HepG2 (cell line): ENCODE data around the gene STUB1. TPM values are rescaled to one million over a fixed set of nuclear protein-coding genes. Genes with fewer than 3 reads are reported as not detected.

Experiments
- ARID4A ChIP-seq: sonication (generic); formaldehyde crosslinking; IDR thresholded peaks from 2 replicates; pipeline ENCODE4 v1.5.0; 2020; ENCODE audit warnings: mild to moderate bottlenecking, missing genetic modification reagents, borderline replicate concordance
- EEA1 ChIP-seq: sonication (generic); formaldehyde crosslinking; IDR thresholded peaks from 2 replicates; pipeline ENCODE4 v1.5.1; 2020; ENCODE audit warnings: mild to moderate bottlenecking, missing genetic modification reagents, borderline replicate concordance
- ESRRA ChIP-seq: sonication (generic); formaldehyde crosslinking; IDR thresholded peaks from 2 replicates; pipeline ENCODE4 v1.5.1; 2020; ENCODE audit warnings: mild to moderate bottlenecking, low read depth, missing genetic modification reagents
- HIC2 ChIP-seq: sonication (generic); formaldehyde crosslinking; IDR thresholded peaks from 2 replicates; pipeline ENCODE4 v1.9.0; 2022; ENCODE audit warnings: low read depth, missing genetic modification reagents
- PAXIP1 ChIP-seq: sonication (generic); formaldehyde crosslinking; conservative IDR thresholded peaks from 2 replicates; pipeline ENCODE4 v1.4.0; 2020; ENCODE audit warnings: mild to moderate bottlenecking, missing genetic modification reagents, moderate library complexity
- TARDBP ChIP-seq: sonication (generic); formaldehyde crosslinking; IDR thresholded peaks from 2 replicates; pipeline ENCODE4 v1.8.0; 2022; ENCODE audit warnings: mild to moderate bottlenecking, missing genetic modification reagents
- TFE3 ChIP-seq: IDR thresholded peaks from 2 replicates; pipeline ENCODE4 v1.6.1; 2016
- ZNF224 ChIP-seq: sonication (generic); formaldehyde crosslinking; IDR thresholded peaks from 2 replicates; pipeline ENCODE4 v1.5.0; 2020; ENCODE audit warnings: mild to moderate bottlenecking, missing genetic modification reagents
- ZNF235 ChIP-seq: sonication (generic); formaldehyde crosslinking; IDR thresholded peaks from 2 replicates; pipeline ENCODE4 v1.8.1; 2023; ENCODE audit warnings: mild to moderate bottlenecking, missing genetic modification reagents, borderline replicate concordance
- ZNF383 ChIP-seq: sonication (generic); formaldehyde crosslinking; IDR thresholded peaks from 2 replicates; pipeline ENCODE4 v1.4.0; 2020; ENCODE audit warnings: missing genetic modification reagents, mild to moderate bottlenecking, borderline replicate concordance
- ZNF530 ChIP-seq: sonication (generic); formaldehyde crosslinking; IDR thresholded peaks from 2 replicates; pipeline ENCODE4 v1.5.0; 2020; ENCODE audit warnings: low read depth, mild to moderate bottlenecking, missing genetic modification reagents
- ZNF556 ChIP-seq: sonication (generic); formaldehyde crosslinking; IDR thresholded peaks from 2 replicates; pipeline ENCODE4 v1.4.0; 2020; ENCODE audit warnings: mild to moderate bottlenecking, missing genetic modification reagents, borderline replicate concordance
- ZNF652 ChIP-seq: IDR thresholded peaks from 2 replicates; pipeline ENCODE4 v1.6.1; 2016; ENCODE audit warnings: low read depth, borderline replicate concordance
- ZNF660 ChIP-seq: sonication (generic); formaldehyde crosslinking; IDR thresholded peaks from 2 replicates; pipeline ENCODE4 v1.5.1; 2020; ENCODE audit warnings: mild to moderate bottlenecking, low read depth, missing genetic modification reagents, borderline replicate concordance
- ZNF775 ChIP-seq: sonication (generic); formaldehyde crosslinking; IDR thresholded peaks from 2 replicates; pipeline ENCODE4 v1.4.0; 2020; ENCODE audit warnings: missing genetic modification reagents, mild to moderate bottlenecking, moderate library complexity, borderline replicate concordance
- ZNF839 ChIP-seq: sonication (generic); formaldehyde crosslinking; IDR thresholded peaks from 2 replicates; pipeline ENCODE4 v1.4.0; 2020; ENCODE audit warnings: missing genetic modification reagents, mild to moderate bottlenecking, borderline replicate concordance
- ZNF850 ChIP-seq: sonication (generic); formaldehyde crosslinking; conservative IDR thresholded peaks from 2 replicates; pipeline ENCODE4 v1.9.0; 2021; ENCODE audit warnings: mild to moderate bottlenecking, missing genetic modification reagents
- polyA plus RNA-seq, 8 experiments: library from polyadenylated mRNA; depleted of rRNA in 3 of 8; stranded (reverse) in 7 of 8; unstranded in 1 of 8; fragments of >200 nt; fragmentation: Illumina TruSeq in 4 of 8; extraction: Trizol in 4 of 8; gene quantifications; 2 replicates each; pipeline versions ENCODE4 v1.2.1 to v1.2.3, GENCODE V29; 2011 to 2016; ENCODE audit warnings: low read depth in 4 of 8, missing spikeins in 1 of 8, mixed read lengths in 1 of 8; ENCODE audit not compliant: insufficient read depth in 1 of 8
- total RNA-seq, 5 experiments: library from RNA; depleted of rRNA; stranded (reverse); fragments of >200 nt; fragmentation: Illumina TruSeq; extraction: Trizol; gene quantifications; 2 replicates each; pipeline ENCODE4 v1.2.3, GENCODE V29; 2016; ENCODE audit warnings: low read depth in 1 of 5

STUB1 gene
- total and polyA plus RNA-seq, 2 of the 13 experiments (the other 11 are each of a cell fraction or from before 2014, with no cell fraction given): 52.9 to 78.2 TPM

GRCh38 chr16:667780-668518 is 12.3 kb upstream of the STUB1 start, which contains the start of gene RHOT2 (continued):
- TF ChIP-seq ARID4A: peak; percentile 92; the same call in 1 of the 2 replicates
- TF ChIP-seq TARDBP (CRISPR knock-in tag): peak; percentile 85
- TF ChIP-seq ZNF652 (CRISPR knock-in tag): no peak
- no peak; the same call in 1 of the 2 replicates for TF ChIP-seq HIC2 (CRISPR knock-in tag)
- TF ChIP-seq ZNF850: no peak
- peak; percentile 38; the same call in 1 of the 2 replicates for TF ChIP-seq EEA1 (CRISPR knock-in tag)
- peak; percentile 62; the same call in 1 of the 2 replicates for TF ChIP-seq TFE3 (CRISPR knock-in tag)
- TF ChIP-seq ESRRA: peak; percentile 62; the same call in 1 of the 2 replicates
- no peak for TF ChIP-seq ZNF530
- TF ChIP-seq ZNF775: no peak
- no peak for TF ChIP-seq ZNF660
- no peak for TF ChIP-seq ZNF224 (CRISPR knock-in tag)
- TF ChIP-seq ZNF235 (CRISPR knock-in tag): peak; percentile 73; the same call in 1 of the 2 replicates
- TF ChIP-seq ZNF383 (CRISPR knock-in tag): 0 out of 2 replicates have a peak, but pooled peaks have one; percentile 33
- 0 out of 2 replicates have a peak, but pooled peaks have one; percentile 39 for TF ChIP-seq ZNF839
- peak; percentile 51 for TF ChIP-seq PAXIP1 (CRISPR knock-in tag)
- TF ChIP-seq ZNF556: peak; percentile 89; the same call in 1 of the 2 replicates
